ENCODE data around the gene ACBD4. TPM values are rescaled to one million over a fixed set of nuclear protein-coding genes. Genes with fewer than 3 reads are reported as not detected.

Gene ACBD4
- total RNA-seq, 1 donor from 2014 or later: 3.0 TPM

DNA sequence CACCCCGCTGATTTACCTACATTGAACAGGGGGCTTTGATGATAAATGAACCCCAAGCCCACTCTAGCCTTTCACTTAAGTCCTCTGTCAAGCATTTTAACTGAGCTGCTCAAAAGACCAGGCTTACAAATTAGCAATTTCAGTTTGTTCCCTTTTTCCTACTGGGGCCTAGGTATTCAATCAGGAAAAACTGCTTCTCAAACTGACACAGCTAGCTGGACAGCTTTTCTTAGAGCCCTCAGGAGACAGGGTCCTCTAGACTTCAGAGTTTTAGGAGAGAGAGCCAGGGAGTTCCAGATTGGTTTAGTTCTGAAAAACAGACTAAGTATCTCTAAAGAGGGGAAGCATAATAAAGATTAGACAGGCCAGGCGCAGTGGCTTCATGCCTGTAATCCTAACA lies 20.0 kb downstream of the ACBD4 start:
- DNase-seq: no peak

DNA sequence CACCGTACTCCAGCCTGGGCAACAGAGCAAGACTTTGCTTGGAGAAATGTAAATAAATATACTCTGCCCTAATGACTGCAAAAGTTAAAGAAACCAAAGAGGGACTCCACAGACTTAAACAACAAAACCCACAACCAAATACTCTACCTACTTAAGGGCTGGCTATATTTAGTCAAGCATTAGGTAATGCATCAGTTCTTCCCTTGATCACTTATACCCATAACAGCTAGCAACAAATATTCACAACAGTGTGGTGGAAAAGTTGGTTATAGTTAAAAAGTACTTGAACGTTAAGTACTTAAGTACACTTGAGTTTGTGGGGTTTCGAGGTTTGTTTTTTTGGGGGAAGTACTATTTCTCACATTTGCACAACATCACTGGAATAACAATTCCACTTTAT lies 20.8 kb downstream of the ACBD4 start:
- DNase-seq: no peak

DNA sequence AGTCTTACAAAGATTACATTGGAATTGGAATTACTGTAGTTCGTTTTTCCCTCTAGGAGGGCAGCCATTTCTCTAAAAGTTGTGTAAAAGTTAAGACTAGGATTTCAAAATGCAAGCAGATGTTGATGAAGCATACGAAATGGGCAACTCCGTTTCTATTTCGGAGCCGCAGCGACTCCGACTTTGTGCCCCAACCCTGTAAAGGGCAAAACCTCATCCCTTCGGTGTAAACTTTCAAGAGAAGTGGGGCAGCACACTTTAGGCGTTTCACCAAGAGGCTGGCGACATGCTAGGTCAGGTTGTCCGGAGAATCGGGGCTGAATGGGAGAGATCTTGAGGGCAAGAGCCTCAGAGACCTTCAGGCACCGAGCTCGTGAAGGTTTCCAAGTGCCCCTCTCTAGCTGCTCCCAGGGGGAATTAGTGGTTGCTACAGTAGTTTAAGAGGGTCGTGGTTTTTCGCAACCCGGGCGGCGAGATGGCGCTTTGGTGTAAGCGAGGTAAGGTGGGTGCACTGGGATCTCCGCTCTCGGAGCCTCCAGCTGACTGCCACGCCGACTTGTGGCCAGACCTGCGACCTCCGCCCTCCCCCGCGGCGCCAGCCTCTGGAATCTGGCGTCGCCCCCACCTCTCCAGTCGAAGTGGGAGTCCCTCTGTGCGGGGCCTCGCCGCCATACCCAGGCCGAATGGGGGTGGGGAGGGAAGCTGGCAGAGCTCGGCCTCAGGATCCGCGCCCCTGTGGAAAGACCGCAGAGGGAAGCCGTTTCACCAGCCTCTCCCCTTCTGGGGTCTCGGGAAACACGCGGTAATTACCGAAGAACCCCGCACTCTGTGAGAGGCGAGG lies 25.2 kb downstream of the ACBD4 start:
- DNase-seq: peak; percentile 76

DNA sequence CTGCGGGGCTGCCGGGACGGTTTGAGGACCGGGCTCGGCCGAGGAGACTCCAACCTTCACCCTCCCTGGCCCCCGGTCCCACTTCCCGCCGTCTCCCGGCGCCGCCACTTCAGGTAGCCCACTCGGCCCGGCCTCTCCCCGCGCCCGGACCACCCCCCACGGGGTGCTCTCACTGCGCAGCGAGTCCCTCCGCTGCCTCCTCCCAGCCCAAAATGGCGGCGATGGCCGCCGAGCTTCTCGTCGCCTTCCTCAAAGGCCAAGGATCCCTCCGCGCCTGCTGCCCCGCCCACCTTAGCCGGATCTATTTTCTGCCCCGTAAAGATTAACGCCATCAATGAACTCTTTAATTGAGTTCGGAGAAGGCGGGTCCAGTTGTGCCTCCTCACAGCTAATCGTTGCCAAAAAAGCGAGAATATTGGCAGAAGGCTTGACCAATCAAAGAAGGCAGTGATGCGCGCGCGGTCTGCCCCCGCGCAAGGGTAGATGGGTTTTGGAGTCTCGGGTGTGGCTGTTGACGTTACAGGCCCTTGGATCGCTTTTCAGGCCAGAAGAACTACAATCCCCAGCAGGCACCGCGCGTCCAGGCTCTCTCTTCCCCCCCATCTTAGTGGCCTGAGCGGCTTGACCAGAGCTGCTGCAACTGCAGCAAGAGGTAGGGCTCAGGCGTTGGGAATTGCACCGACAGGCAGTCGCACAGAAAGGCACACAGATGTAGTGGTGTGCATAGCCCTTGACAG lies 26.0 kb downstream of the ACBD4 start, which contains the start of gene HEXIM2:
Gene HEXIM2 (plus strand): TSS at position 588 of the 737 bp plus-strand sequence. CDS start 919 bp downstream, outside the sequence.
- peak; percentile 99 for DNase-seq

DNA sequence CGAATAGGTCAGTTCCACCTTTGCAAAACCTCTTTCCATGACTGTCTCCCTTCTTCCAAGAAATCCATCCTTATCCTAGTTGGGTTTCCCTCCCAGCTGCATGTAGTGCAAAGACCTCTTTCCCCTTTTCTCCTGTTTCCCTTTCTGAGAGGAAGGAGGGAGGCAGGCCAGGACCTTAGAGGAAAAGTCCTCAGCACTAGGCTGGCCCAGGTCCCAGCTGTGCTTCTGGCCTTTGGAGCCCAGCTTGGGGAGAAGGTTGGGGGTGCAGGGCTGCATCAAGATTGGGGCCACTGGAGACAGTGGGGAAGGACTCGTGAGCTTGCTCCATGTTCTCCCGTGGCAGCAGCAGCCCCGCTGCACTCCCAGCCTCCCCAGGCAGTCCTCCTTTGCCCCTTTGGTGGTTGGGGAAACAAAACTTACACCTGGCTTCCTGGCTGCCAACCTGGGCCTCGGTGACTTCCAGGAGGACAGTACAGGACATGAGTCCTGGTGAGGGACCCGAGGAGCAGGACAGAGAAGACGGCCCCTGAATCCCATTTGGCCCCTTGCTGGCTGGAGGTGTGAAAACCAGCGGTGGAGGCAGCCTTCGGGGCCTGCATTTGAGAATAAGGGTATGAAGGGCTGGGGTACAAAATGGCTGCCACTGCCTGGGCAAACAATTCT lies 26.7 kb downstream of the ACBD4 start:
- no peak for DNase-seq

DNA sequence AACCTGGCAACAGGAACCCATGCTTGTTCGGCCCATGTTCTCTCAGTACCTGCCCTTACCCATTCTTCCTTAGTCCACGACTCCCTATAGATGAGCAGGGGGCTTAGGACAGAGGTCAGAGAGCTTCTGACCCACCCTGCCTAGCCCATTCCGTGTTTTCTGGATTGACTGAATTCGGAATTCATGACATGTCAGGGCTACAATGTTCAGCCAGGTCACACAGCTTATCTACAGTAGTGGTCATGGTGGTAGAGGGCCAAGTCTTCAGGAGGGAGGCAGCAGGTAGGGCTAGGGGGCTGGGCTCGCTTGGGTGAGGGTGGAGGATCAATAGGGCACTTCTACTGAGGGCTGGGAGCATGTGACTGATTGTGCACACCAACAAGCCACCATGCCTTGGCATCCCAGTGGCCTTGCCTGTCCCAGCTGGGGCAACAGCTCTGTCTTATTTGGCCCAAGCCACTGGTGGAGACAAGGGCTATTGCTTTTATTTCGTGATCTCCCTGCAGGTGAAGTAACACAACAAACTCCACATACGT lies 29.3 kb downstream of the ACBD4 start:
- DNase-seq: no peak

DNA sequence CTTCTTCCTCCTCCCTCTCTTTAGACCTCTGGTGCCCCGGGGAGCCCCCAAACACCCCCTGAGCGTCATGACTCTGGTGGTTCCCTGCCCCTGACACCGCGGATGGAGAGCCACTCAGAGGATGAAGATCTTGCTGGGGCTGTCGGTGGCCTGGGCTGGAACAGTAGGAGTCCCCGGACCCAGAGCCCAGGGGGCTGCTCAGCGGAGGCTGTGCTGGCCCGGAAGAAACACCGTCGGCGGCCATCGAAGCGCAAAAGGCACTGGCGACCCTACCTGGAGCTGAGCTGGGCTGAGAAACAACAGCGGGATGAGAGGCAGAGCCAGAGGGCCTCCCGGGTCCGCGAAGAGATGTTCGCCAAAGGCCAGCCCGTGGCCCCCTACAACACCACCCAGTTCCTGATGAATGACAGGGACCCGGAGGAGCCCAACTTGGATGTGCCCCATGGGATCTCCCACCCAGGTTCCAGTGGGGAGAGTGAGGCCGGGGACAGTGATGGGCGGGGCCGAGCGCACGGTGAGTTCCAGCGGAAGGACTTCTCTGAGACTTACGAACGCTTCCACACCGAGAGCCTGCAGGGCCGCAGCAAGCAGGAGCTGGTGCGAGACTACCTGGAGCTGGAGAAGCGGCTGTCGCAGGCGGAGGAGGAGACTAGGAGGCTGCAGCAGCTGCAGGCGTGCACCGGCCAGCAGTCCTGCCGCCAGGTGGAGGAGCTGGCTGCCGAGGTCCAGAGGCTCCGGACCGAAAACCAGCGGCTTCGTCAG lies 33.7 kb downstream of the ACBD4 start:
- DNase-seq: no peak

DNA sequence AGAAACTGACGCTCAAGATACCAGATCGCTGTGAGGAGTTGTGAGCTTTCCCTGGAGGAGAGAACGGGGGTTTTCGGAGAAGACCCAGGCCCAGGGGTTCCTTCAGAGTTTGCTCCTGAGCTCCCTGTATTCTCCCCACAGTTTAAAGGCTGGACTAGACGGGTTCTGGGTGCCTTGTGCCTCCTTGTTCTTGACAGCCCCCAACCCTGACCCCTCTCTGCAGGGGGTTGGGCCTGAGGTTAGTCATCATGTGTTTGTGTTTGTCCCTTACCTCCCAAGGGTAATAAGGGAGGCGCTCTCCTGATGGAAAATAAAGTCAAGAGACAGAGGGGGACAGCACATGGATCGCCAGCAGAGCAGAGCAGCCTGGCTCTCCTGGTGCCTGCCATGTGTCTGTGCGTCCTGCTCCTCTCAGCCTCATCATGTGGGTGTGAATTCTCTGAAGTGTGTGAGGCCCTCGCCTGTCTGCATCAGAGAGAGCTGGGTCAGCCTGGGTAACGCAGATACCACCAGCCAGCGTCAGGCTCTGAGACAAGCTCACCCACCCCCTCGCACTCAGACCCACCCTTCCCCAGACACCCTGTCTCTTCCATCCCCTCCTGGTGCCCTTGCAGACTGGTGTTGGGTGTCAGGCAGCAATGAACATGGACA lies 34.9 kb downstream of the ACBD4 start:
- no peak for DNase-seq

DNA sequence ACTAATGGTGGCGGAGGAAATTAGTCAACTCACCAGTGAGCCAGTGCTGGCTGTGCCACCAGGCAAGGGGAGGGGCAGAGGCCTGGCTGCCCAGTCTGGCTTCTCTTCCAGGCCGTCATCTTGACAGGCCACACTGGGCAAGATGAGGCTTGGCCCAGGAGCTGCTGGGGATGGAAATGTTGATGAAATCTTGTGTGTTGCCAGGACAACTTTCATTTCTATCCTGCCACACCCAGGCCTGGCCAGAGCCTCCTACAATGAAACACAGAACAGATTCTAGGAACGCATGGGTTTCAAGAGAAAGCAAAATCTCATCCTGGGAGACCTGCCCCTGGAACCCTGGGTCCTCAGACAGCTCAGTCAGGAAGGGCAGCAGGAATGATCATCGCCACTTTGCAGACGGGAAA lies 35.4 kb downstream of the ACBD4 start:
- DNase-seq: peak; percentile 33

DNA sequence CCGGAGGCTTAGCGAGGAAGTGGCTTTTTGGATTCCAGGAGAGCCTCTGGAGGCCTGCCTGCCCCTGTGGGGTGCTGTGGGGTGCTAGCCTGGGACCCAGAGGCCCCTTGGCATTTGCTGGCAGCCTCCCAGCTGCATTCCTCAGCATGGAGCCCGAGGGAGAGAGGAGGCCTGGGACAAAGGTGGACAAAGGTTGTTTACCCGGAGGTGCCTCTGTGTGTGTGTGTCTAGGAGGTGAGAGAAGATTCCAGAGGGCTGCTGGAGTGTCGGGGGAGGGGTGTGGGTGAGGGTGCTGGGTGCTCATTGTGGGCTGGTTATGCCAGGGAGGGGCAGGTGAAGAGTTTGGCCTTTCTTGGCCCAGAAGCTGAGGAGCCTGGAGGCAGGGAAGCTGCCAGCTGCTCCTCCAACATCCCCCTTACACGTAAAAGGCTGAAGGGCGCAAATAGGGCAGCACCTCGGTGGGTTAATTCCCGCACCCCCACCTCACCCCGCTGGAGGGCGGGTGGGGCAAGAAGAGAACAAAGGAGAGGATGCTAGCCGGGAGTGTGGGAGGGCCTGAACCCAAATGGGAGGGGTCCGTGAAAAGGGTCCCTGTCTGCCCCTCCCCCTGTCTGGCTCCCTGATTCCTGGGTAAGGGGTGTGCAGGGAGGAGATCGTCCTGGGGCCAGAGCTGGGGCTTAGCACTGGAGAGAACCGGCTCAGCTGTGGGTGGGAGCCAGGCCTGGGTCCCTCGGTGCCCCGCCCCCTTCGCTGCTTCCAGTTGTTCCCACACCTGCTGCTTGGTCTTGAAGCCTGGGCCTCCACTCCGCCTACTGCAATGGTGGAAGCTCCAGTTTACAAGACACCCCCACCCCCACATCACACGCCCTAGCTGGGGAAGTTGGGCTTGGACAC lies 36.1 kb downstream of the ACBD4 start:
- no peak for DNase-seq

DNA sequence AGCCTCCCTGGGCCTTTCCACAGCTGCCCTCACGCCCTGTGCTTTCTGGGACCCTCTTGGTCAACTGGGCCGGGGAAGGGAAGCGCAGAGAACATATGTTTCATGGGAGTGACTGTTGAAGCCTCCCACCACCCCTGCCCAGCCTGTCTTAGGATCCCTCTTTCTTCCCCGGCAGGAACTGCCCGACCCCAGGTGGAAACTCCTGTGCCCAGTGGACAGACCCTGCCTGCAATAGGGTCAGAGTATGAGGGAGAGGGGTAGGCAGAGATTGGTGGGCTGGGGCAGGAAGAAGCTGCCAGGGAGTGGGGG lies 36.7 kb downstream of the ACBD4 start:
- DNase-seq: no peak

DNA sequence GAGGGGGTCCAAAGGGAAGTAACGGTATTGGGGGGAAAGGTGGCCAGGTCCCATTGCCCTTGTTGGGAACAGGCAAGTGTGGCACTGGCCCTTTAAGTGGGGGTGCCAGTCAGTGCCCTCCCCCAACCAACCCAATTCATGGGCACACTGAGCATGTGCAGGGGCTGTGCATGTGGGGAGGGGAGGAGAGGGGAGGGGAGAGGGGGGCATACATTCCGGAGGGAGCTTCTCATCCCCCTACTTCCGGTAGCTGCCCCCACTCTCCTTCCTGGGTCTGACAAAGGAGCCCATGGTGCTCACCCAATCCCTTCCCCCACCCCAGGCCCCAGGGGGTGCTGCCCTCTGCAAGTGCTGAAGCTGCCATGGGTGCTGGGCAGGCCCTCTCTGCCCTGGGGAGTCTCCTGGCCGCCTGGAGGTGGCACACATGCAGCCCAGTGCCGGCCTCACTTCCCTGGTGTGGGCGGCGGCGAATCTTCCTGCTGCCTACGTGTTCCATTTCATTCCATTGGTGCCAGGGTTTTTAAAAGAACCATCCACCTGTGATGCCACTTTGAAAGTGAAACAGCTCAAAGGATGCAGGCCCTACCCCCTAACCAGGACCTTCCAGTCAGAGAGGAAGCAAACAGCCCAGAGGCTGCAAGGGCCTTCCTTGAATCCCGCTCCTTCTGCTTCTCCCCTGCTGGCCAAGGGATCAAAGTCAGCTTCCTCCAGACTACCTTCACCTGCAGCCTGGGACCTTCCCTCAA lies 37.2 kb downstream of the ACBD4 start:
- DNase-seq: peak; percentile 85

DNA sequence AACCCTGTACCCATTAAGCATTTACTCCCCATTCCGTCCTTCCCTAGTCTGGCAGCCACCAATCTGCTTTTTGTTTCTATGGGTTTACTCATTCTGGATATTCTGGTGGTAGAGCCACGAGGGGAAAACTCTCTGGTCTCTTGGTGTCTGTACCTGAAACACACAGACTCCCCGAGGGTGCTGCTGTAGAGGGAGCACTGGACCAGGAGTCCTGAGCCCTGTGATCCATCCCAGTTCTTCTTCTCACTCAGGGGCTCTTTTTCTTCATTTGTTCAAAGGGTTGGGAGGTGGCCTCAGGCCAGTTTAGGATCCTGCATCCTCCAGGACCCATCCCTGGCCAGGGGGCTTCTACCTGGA lies 40.2 kb downstream of the ACBD4 start:
- no peak for DNase-seq

DNA sequence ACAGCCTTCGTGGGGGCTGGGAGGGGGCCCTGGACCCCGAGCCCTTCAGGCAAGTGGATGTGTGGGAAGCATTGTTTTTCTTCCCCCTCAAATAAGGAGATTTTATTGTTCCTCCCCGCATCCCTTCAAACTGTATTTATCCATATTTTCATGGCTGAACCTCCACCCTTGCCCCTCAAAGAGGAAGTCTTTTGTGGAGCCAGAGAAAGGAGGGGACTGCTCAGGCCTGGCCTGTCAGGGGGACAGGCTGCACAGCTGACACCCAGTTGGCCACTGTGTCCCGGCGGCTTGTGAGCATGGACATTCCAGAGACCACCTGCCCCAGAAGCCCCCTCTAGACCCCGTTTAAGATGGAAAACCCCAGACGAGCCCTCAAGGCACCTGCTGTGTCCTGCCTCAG lies 42.1 kb downstream of the ACBD4 start:
- DNase-seq: no peak

DNA sequence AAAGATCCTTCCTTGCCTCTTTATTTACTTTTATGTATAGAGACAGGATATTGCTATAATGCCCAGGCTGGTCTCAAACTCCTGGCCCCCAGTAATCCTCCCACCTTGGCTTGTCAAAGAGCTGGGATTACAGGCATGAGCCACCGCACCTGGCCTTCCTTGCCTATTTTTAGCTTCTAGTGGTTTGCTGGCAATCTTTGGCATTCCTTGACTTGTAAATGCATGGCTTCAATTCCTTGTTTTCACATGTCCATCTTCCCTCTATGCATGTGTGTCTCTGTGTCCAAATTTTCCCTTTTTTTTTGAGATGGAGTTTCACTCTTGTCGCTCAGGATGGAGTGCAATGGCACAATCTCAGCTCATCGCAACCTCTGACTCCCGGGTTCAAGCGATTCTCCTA lies 48.7 kb downstream of the ACBD4 start:
- no peak for DNase-seq

DNA sequence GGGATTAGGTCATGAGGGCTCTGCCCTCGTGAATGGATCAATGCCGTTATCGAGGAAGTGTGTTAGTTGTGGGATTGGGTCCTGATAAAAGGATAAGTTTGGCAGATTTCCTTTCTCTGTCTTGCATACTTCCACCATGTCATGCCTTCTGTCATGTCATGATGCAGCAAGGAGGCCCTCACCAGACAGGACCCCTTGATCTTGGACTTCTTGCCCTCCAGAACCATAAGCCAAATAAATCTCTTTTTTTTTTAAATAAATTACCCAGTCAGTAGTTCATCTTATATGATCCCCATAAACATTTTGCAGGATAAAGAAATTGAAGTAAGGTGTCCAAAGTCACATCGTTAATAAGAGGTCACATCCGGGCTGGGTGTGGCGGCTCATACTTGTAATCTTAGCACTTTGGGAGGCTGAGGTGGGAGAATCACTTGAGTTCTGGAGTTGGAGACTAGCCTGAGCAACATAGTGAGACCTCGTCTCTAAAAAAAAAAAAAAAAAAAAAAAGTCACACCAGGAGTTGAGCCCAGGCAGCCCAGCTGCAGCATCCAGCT lies 51.4 kb downstream of the ACBD4 start:
- DNase-seq: no peak

DNA sequence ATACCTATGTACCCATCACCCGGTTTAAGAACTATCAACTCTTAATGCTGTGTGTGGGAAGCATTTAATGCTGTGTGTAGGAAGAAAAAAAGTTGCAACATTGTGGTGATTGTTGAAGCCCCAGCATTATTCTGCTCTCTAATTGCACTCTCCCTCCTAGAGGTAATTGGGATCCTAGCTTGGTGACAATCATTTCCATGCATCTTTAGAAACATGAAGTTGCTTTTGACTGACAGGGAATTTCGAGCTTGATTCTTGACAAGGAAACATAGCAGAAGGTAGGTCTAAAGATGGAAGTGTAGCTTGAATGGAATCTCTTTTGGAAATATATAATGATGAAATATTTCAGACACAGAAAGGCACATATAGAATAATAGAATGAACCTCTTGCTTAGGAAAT lies 53.5 kb downstream of the ACBD4 start:
- no peak for DNase-seq

DNA sequence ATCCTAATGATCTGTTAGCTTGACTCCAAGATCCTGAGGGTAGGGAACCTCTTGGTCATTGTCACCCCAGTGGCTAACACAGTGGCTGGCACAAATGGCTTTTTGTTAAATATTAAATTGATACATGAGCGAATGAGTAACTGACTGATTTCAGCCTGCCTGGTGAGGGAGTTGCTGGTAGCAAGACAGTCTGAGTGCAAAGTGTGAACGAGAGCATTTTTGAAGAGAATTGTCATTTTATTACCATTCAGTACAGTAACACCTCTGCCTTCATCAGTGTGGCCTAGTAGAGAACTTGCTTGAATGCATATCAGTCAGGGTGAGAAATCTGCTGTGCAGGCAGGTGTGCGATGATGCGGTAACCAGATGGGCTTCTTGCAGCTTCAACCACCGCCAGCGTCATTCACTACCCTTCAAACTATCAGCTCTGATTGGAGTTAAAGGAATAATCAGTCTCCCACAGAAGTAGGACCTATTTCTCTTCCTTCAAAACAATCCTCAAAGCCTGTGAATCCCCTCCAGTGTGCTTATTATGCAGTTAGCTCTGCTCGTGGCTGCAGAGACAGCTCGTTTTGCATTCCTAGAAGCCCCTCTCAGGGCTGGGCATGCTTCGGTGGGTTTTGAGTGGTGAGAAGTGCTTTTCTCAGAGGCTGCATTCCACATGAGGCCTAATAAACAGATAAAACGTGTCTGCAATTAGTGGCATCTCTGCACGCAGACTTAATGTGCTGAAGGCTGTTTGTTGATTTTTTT lies 55.2 kb downstream of the ACBD4 start:
- no peak for DNase-seq
